ENCODE results near the gene IRGC.
"Not testable (repeated sequence)": the region's sequence is repeated elsewhere in the genome, so short reads cannot be mapped to it uniquely, and the experiment has no call there.

Gene IRGC

GRCh38 chr19:43715776-43716175 is at the start of gene IRGC:
TSS of gene IRGC (plus strand) at chr19:43716076. CDS start at chr19:43718559, 2,483 bp downstream.
- no peak for DNase-seq

- DNase-seq, result no peak
Observed at GRCh38 chr19:43667126-43667875, 48.6 kb upstream of the IRGC start.

DNA sequence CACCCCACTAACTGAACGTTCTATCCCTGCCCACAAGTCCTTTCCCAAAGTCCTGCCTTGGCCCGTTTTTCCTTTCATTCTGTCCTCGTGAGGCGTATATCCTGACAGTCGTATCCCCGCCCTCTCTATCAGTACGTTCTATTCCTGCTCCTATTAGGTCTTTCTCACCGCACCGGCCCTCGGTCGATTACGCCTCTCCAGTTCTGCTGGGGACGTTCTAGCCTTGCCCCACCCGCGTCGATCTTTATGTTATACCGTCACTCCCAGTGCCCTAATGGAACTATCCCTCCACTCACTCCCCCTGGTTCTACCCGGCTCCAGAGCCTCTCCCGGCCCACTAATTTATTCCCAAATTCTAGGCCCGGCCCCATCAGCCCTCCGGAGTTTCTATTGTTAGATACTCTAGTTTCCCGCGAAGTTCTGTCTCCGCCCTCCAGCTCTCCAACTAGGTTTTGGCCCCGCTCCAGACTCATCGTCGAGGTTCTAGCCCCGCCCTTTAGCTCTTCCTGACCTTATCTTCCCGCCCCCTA is 47.9 kb upstream of the IRGC start:
- DNase-seq, result no peak

DNA sequence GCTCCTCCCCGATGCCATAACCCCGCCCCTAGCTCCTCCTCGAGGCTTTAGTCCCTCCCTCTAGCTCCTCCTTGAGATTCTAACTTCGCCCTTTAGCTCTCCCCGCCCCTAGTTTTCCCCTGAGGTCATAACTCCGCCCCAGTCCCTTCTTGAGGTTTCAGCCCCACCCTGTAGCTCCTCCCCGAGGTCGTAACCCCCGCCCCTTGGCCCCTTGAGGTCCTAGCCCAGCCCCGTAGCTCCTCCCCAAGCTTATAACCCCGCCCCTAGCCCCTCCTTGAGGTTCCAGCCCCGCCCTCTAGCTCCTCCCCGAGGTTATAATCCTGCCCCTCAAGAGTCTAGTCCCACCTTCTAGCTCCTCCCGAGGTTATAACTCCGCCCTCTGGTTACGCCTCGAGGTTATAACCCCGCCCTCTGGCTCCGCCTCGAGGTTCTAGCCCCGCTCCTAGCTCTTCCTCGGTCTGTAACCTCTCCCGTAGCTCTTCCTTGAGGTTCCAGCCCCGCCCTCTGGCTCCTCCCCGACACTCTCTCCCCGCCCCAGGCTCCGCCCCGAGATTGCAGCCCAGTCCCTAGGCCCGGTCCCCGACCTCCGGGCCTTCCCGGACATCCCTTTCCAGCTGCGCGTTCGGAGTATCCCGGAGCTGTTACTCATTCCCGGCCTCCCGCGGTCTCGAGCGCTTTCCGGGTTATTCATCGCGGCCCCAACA is 47.3 kb upstream of the IRGC start:
- peak; percentile 98 for DNase-seq

DNA sequence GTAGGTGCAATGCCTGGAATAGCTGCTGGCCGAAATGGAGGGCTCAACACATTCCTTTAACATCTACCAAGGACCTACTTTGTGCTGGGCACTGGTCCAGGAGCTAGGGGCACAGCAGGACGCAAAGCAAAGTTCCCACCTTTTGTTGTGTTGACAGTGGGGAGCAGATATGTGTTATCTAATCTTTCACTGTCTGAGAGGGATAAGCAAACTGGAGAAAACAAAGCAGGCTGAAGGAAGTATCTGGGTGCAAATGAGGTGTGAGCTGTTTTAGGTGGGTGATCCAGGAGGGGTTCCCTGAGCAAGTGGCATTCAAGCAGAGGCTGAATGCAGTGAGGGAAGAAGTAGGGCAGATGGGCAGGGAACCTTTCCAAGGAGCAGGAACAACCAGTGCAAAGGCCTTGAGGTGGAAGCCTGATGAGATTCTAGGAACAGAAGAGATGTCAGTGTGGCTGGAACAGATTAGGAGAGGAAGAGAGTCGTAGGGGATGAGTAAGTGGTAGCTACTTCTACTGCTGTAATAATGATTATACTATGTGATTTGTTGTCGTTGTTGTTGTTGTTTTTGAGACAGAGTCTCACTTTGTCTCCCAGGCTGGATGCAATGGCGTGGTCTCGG is 43.7 kb upstream of the IRGC start:
- no peak for DNase-seq

DNA sequence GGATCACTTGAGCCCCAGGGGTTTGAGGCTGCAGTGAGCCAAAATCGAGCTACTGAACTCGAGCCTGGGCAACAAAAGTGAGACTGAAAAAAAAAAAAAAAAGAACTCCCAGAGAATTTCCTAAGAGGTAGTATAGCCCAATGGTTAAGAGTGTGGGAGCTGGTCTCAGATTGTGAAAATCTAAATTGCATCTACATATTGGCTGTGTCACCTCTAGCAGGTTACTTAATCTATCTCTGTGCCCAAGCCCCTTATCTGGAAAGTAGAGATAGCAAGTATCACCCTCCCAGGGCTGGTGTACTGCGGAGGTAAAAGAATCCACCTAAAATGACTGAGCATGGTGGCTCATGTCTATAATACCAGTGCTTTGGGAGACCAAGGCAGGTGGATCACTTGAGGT is 42.2 kb upstream of the IRGC start:
- no peak for DNase-seq

GRCh38 chr19:43674183-43674582 is 41.7 kb upstream of the IRGC start:
- no peak for DNase-seq

- no peak for DNase-seq
Observed at GRCh38 chr19:43674596-43674995, 41.3 kb upstream of the IRGC start.

DNA sequence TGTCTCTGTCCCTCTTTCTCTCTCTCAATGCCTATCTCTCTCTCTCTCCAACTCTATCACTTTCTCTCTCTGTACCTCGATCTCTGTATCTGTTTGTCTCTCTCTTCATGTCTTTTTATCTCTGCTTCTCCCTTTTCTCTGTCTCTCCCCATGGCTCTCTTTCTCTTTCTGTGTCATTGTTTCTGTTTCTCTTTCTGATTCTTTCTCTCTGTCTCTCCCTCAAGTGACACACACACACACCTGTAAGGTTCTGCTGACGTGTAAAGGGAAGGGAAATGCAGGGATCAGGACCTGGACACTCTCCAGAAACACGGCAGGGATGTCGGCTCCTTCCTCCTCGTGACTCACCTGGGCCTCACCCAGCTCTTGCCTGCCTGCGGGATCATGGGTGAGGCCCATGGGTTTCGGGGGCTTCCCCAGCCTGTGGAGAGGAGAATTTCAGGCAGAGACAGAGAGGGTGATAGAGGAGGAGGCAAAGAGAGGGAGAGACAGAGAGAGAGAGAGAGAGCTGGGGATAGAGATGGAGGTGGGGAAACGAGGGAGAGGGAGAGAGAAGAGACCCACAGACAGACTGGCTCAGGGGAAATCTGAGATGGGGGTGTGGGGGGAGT is 40.5 kb upstream of the IRGC start:
- no peak for DNase-seq

GRCh38 chr19:43675906-43676305 is 40.0 kb upstream of the IRGC start:
- DNase-seq, result no peak

DNA sequence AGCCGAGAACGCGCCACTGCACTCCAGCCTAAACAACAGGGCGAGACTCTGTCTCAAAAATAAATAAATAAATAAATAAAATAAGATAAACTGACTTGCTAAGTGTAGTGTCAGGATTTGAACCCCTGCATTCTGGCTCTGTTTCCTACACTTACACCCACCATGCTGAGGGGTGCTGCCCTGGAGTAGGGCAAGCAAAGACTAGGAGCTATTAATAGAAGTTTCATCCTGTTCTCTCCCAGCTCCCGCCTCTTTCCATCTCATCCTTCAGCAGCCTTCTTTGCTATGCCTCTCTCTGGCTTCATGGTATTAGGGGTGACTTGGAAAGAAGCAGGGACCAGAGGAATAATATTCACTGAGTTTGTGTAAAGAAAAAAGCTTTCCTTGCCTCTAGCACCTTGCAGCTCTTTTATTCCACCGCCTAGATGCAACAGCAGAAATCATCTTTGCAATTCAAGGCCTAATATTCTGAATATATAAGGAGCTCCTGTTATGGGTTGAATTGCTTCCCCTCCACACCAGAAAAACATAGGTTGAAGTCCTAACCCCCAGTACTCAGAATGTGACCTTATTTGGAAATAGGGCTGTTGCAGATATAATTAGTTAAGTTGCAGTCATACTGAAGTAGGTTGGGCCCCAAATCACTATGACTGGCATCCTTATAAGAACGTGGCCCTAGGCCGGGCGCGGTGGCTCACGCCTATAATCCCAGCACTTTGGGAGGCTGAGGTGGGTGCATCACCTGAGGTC is 37.2 kb upstream of the IRGC start:
- DNase-seq, result no peak

DNA sequence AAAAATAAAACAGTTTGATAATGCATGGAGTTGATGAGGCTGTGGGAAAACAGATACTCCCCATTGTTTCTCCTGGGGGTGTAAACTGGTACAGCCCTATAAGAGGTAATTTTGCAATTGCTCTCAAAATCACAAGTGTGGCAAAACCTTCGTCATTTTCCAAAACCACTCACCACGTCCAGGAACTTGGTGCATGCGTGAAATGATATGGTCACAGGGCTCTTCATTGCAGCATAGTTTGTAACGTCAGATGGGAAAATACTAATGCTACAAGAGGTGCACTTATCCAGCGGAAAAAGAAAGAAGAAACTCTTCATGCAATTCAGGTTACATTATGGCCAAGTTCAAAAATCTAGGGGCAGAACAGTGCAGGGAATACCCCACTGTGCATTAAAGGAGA is 34.1 kb upstream of the IRGC start:
- no peak for DNase-seq

GRCh38 chr19:43682269-43682668 is 33.6 kb upstream of the IRGC start:
- not testable (repeated sequence) for DNase-seq

DNA sequence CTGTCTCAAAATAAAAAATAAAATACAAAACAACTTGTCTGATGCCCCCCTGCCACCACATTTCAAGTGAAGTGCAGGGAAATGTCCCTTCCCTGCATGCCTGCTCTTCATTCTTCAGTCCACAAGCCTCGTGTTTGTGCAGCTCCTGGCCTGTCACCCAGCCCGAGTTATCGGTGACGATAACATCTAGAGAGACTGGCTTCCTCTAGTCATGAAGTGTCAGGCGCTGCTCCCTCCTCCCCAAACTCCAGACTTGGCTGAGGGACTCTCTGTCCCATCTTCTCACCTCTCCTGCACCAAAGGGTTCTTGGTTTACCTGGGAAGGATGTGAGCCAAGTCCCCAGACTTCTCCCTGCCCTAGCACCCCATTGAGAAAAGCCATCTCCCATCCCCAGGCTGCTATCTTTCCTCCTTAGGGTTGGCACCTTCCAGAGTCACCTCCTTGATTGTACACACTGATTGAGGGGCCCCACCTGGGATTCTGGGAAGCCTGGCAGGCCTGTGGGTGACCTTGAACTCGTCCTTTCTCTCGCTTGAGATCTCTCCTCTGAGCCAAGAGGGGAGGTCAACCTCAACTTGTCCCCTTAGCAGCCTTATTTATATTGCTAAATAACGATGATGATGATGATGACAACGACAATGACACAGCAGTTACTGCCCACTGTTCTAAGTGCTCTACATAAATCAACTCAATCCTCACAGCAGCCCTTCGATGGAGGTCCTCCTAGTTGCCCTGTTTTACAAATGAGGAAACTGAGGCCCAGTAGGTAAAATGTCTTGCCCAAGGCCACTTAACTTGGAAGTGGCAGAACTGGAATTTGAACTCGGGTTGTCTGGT is 32.8 kb upstream of the IRGC start:
- no peak for DNase-seq

DNA sequence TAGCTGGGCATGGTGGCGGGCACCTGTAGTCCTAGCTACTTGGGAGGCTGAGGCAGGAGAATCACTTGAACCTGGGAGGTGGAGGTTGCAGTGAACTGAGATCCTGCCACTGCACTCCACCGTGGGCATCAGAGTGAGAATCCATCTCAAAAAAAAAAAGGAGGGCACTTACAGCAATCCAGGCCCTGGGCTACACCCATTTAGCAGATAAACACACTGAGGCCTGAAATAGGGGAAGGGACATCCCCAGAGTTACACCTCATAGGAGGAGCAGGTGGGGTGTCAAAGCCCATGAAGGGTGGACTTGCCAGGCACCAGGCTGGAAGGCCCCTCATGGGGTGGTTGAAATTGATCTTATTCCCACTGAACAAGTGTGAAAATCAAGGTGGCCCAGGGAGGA is 32.0 kb upstream of the IRGC start:
- DNase-seq, result no peak

DNA sequence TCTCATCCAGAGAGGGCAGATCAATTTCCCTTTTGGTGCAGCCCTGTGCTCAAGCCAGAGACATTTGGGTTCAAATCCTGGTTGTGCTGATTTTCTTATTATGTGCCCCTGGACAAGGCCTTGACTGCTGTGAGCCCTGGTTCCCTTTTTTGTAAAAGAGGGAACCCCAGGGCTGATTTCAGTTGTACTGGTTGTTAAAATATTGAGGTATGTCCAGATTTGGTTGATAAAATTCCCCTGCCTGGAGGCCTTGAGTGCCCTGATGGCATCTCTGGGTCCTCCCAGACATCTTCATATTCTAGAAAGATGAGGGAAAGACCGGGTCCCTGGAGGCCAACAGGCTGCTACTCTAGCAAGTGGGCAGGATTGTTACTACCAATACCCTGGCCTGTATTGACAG is 31.6 kb upstream of the IRGC start:
- no peak for DNase-seq

DNA sequence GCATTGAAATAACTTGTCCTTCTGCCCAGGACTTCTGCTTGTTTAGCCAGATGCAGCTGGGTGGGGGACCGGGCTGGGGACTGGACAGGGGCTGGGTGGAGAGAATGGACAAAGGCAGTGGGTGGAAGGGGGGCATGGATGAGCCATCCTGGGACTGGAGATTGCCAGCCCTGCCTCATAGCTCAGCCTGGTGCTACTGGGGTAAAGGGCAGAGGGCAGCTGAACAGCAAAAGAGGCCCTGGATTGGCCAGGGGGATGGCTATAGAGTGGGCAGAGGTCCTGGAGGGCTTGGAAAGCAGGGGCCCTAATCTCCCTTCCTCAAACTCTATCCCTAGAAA is 28.2 kb upstream of the IRGC start:
- DNase-seq, result no peak

DNA sequence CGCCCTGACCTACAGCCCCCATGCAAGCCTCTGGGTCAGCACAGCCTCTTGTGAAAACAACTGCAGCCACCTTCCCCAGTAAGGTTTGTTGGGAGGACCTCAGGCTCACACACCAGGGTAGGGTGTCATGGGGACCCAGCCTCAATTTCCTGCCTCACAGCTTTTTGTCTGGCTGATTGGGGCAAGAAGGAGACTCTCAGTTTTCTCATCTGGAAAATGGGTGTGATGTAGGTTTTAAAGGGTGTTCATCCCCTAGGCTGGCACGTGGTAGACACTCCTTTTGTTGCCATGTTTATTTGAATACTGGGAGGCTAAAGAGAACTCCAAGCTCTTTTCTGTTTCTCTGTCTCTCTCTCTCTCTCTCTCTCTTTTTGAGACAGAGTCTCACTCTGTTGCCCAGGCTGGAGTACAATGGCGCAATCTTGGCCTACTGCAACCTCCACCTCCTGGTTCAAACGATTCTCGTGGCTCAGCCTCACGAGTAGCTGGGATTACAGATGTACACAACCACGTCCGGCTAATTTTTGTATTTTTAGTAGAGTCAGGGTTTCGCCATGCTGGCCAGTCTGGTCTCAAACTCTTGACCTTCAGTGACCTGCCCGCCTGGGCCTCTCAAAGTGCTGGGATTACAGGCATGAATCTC is 27.7 kb upstream of the IRGC start:
- DNase-seq, result no peak

DNA sequence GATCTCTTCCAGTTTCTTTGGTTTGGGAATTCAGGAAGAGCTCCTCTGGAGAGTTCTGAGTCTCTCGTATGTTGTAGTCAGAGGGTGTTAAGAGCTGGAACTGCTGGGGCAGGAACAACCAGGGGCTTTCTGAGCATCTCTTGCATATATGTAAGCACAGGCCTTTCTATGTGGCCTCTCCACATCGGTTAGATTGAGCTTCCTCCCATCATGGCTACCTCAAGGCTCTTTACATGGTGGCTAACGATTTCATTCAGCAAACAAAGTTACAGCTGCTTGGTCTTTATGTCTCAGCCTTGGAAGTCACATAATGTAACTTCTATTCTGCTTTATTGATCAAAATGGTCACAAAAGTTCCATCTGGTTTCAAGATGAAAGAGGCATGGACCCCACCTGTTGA is 25.4 kb upstream of the IRGC start:
- no peak for DNase-seq

DNA sequence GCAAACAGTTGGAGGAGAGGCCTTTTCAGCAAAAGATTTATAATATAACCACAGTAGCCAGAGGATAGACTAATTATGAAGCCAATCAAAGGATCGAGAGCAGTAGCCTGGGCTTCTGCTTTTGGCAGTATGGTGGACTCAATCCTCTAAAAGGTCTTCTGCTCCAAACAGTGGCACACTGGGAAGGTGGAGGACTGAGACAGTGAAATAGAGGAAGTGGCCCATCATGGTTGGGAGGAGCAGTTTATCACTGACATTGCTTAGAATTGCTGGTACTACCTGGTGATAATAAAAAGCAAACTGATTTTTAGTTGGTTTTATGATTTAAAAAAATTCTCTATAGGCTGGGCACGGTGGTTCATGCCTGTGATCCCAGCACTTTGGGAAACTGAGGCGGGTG is 25.0 kb upstream of the IRGC start:
- no peak for DNase-seq

DNA sequence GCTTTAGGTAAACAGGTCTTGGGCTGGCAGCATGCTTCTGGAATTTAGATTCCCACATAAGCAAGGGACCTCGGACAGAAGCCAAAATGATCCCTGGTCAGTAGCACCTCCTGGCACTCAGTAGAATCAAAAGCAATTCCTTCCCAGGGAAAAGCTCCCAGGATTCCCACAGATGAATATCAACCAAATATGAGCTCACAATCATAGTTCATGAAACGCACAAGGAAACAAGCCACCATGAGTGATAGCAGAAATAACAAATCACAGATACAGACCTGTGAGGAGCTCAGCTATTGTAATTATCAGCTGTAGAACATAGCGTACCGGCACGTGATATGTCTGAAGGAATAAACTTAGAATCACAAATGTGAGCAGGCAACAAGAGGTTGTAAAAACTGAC is 24.1 kb upstream of the IRGC start:
- no peak for DNase-seq
